Superior temporal gyrus (tissue), 1 donor: ENCODE data around the gene ARHGAP33.
"Not testable (repeated sequence)": the region's sequence is repeated elsewhere in the genome, so short reads cannot be mapped to it uniquely, and the experiment has no call there.

ENCODE experiments used
- DNase-seq: peaks from one replicate; pipeline ENCODE4 v3.0.0-alpha.2; 2016; ENCODE audit errors: extremely low spot score

The ARHGAP33 gene

GRCh38 chr19:35792312-35792711 is 16.9 kb downstream of the ARHGAP33 start:
- no peak for DNase-seq

- no peak for DNase-seq
These were observed 17.5 kb downstream of the ARHGAP33 start for GRCh38 chr19:35792888-35793287.

- DNase-seq = no peak
These were observed 18.2 kb downstream of the ARHGAP33 start for GRCh38 chr19:35793381-35794165.

- not testable (repeated sequence) for DNase-seq
These were observed 20.2 kb downstream of the ARHGAP33 start for GRCh38 chr19:35795564-35795963.

- no peak for DNase-seq
These were observed 21.5 kb downstream of the ARHGAP33 start for GRCh38 chr19:35796645-35797542.

- peak; percentile 34 for DNase-seq
These were observed 22.3 kb downstream of the ARHGAP33 start for GRCh38 chr19:35797663-35798062.

GRCh38 chr19:35801828-35802227 is 26.5 kb downstream of the ARHGAP33 start:
- DNase-seq = no peak

GRCh38 chr19:35805526-35806102 is 30.2 kb downstream of the ARHGAP33 start:
- no peak for DNase-seq

- DNase-seq = no peak
These were observed 31.2 kb downstream of the ARHGAP33 start for GRCh38 chr19:35806597-35806996.

GRCh38 chr19:35807633-35808032 is 32.3 kb downstream of the ARHGAP33 start:
- DNase-seq = no peak

GRCh38 chr19:35811317-35812219 is 36.2 kb downstream of the ARHGAP33 start:
- DNase-seq = no peak

- no peak for DNase-seq
These were observed 37.1 kb downstream of the ARHGAP33 start, which contains the start of gene PRODH2 for GRCh38 chr19:35812220-35813042. PRODH2 (minus strand) TSS chr19:35812845; CDS start chr19:35812805, 40 bp downstream.

GRCh38 chr19:35813043-35813890 is 37.9 kb downstream of the ARHGAP33 start:
- no peak for DNase-seq

- DNase-seq = no peak
These were observed 40.9 kb downstream of the ARHGAP33 start for GRCh38 chr19:35816262-35816661.

GRCh38 chr19:35816846-35817245 is 41.5 kb downstream of the ARHGAP33 start:
- DNase-seq = no peak

- DNase-seq = no peak
These were observed 43.1 kb downstream of the ARHGAP33 start for GRCh38 chr19:35818445-35818844.

GRCh38 chr19:35822579-35822978 is 47.2 kb downstream of the ARHGAP33 start:
- no peak for DNase-seq

GRCh38 chr19:35824150-35824549 is 48.8 kb downstream of the ARHGAP33 start:
- no peak for DNase-seq

GRCh38 chr19:35828692-35829301 is 53.4 kb downstream of the ARHGAP33 start:
- peak; percentile 59 for DNase-seq
